Fibroblast of skin of scalp (primary cell): Measurements from ENCODE around the gene THUMPD2. TPM values are rescaled to one million over a fixed set of nuclear protein-coding genes. Genes with fewer than 3 reads are reported as not detected.
"Not testable (repeated sequence)": the region's sequence is repeated elsewhere in the genome, so short reads cannot be mapped to it uniquely, and the experiment has no call there.

Source experiments
- DNase-seq: peaks from one replicate; pipeline ENCODE4 v3.0.0-alpha.2; 2013
- polyA plus RNA-seq, 2 experiments: library from polyadenylated mRNA; unstranded; fragments of 120-200 nt; gene quantifications; one replicate each; pipeline ENCODE4 v1.2.1, GENCODE V29; 2013; ENCODE audit not compliant: insufficient read length in 2 of 2

The THUMPD2 gene
- polyA plus RNA-seq (2013, experiment 1 of 2; ENCODE audit: insufficient read length), result 6.1 TPM
- polyA plus RNA-seq (2013, experiment 2 of 2; ENCODE audit: insufficient read length), result 7.6 TPM

GRCh38 chr2:39778775-39779340 lies at the start of gene THUMPD2:
Gene THUMPD2, minus strand, starts transcription at chr2:39779258. Its CDS starts 19 bp downstream, at chr2:39779239.
- DNase-seq, result peak; percentile 81

- DNase-seq, result no peak
Measured at GRCh38 chr2:39821871-39822270, 42.8 kb upstream of the THUMPD2 start.

- DNase-seq, result no peak
Measured at GRCh38 chr2:39816845-39817244, 37.8 kb upstream of the THUMPD2 start.

- DNase-seq, result no peak
Measured at GRCh38 chr2:39816428-39816827, 37.4 kb upstream of the THUMPD2 start.

- peak; percentile 2 for DNase-seq
Measured at GRCh38 chr2:39805936-39806608, 27.0 kb upstream of the THUMPD2 start.

GRCh38 chr2:39803839-39804238 lies 24.8 kb upstream of the THUMPD2 start:
- no peak for DNase-seq

- DNase-seq, result no peak
Measured at GRCh38 chr2:39800752-39801151, 21.7 kb upstream of the THUMPD2 start.

GRCh38 chr2:39796134-39796533 lies 17.1 kb upstream of the THUMPD2 start:
- DNase-seq, result no peak

GRCh38 chr2:39790216-39790818 lies 11.3 kb upstream of the THUMPD2 start:
- not testable (repeated sequence) for DNase-seq

GRCh38 chr2:39787950-39788349 lies 8.9 kb upstream of the THUMPD2 start:
- DNase-seq, result no peak

GRCh38 chr2:39786761-39787522 lies 7.9 kb upstream of the THUMPD2 start:
- DNase-seq, result no peak

- DNase-seq, result no peak
Measured at GRCh38 chr2:39782591-39782990, 3.5 kb upstream of the THUMPD2 start.

- no peak for DNase-seq
Measured at GRCh38 chr2:39781697-39782096, 2.6 kb upstream of the THUMPD2 start.

GRCh38 chr2:39780825-39781600 lies 2.0 kb upstream of the THUMPD2 start:
- DNase-seq, result peak; percentile 17

GRCh38 chr2:39779927-39780326 lies 869 bp upstream of the THUMPD2 start:
- DNase-seq, result no peak

GRCh38 chr2:39779341-39779851 lies 338 bp upstream of the THUMPD2 start:
- no peak for DNase-seq

GRCh38 chr2:39778233-39778632 lies 825 bp downstream of the THUMPD2 start:
- DNase-seq, result no peak

- no peak for DNase-seq
Measured at GRCh38 chr2:39772812-39773152, 6.3 kb downstream of the THUMPD2 start.

GRCh38 chr2:39772086-39772811 lies 6.8 kb downstream of the THUMPD2 start:
- DNase-seq, result peak; percentile 60

GRCh38 chr2:39762448-39762847 lies 16.6 kb downstream of the THUMPD2 start:
- DNase-seq, result no peak

- no peak for DNase-seq
Measured at GRCh38 chr2:39757156-39757555, 21.9 kb downstream of the THUMPD2 start.

GRCh38 chr2:39755466-39755865 lies 23.6 kb downstream of the THUMPD2 start:
- peak; percentile 34 for DNase-seq
